Heart right ventricle (tissue), 16 donors: ENCODE measurements around the gene MUC2. TPM values are rescaled to one million over a fixed set of nuclear protein-coding genes. Genes with fewer than 3 reads are reported as not detected.
A peak's percentile ranks its signal among the peaks of the same experiment; 100 is the strongest.

Source experiments
- ATAC-seq, 8 donors: fragments of 200-7000 bp; cut with Tn5 transposase; one replicate each; pipeline ENCODE4 v1.9.1; 2020; ENCODE audit warnings: mild to moderate bottlenecking in 8 of 8, moderate library complexity in 8 of 8, moderate number of reproducible peaks in 1 of 8
- DNase-seq, 2 donors: peaks; one replicate each; pipeline ENCODE4 v3.0.0-alpha.2; 2020
- H3K27ac ChIP-seq, 10 donors: fragments of 200-600 bp; sonication (generic) in 2 of 10; one replicate each; pipeline versions ENCODE4 v1.5.0 to v1.8.0; 2020 to 2022; ENCODE audit warnings: mild to moderate bottlenecking in 3 of 10
- H3K27me3 ChIP-seq, 7 donors: fragments of 200-600 bp; one replicate each; pipeline ENCODE4 v1.8.0; 2021 to 2022; ENCODE audit warnings: mild to moderate bottlenecking in 2 of 7
- H3K36me3 ChIP-seq, 9 donors: fragments of 200-600 bp; sonication (generic) in 1 of 9; one replicate each; pipeline versions ENCODE4 v1.5.0 to v1.8.0; 2020 to 2022; ENCODE audit warnings: mild to moderate bottlenecking in 2 of 9
- H3K4me1 ChIP-seq, 9 donors: fragments of 200-600 bp; sonication (generic) in 1 of 9; one replicate each; pipeline versions ENCODE4 v1.5.0 to v1.8.0; 2020 to 2022; ENCODE audit warnings: mild to moderate bottlenecking in 4 of 9
- H3K4me3 ChIP-seq, 10 donors: fragments of 200-600 bp; sonication (generic) in 2 of 10; one replicate each; pipeline versions ENCODE4 v1.5.0 to v1.8.0; 2020 to 2022; ENCODE audit warnings: mild to moderate bottlenecking in 7 of 10, moderate library complexity in 2 of 10
- H3K9me3 ChIP-seq, 11 donors: fragments of 200-600 bp in 10 of 11; sonication (generic) in 2 of 11; one replicate each; pipeline versions ENCODE4 v1.5.0 to v1.8.0; 2013 to 2022; ENCODE audit warnings: mild to moderate bottlenecking in 2 of 11, control low read depth in 1 of 11, moderate library complexity in 1 of 11
- CTCF ChIP-seq, 9 donors: fragments of 200-600 bp; sonication (generic) in 2 of 9; IDR thresholded peaks; one replicate each; pipeline versions ENCODE4 v1.5.0 to v1.8.0; 2021 to 2022; ENCODE audit warnings: antibody characterized with exemption in 9 of 9, mild to moderate bottlenecking in 5 of 9, moderate library complexity in 1 of 9
- WGBS, 2 donors: extraction: QIAGEN DNeasy Blood & Tissue Kit; methylation state at CpG; one replicate each; pipeline ENCODE4 v1.1.7; 2013; ENCODE audit warnings: inconsistent platforms in 1 of 2; 5-methylcytosine and 5-hydroxymethylcytosine counted together
- intact Hi-C, 10 donors: fragments of 100-400 bp; cut with DNase I; formaldehyde crosslinking; loops; one replicate each; pipeline versions ENCODE4 v1.11.1 to v1.14.2; 2022
- polyA plus RNA-seq, 2 donors: library from polyadenylated mRNA; stranded (reverse); fragments of 200-250 nt; gene quantifications; one replicate each; pipeline ENCODE4 v1.2.3, GENCODE V29; 2013
- total RNA-seq, 10 donors: library from RNA; stranded (reverse); fragmentation: NEBNext Ultra II Directional in 3 of 10; extraction: Animal tissue kit (Norgen Biotek cat#: 25700) in 3 of 10; gene quantifications; one replicate each; pipeline versions ENCODE4 v1.2.1 to v1.2.4, GENCODE V29; 2021 to 2023
- donor health status: Arrhythmogenic right ventricular cardiomyopathy.
- donor health status: ischemic (EF 13 %, LVEDD 7.1; RV severe dilation, severe dysfunction).
- donor health status: healthy with polysubstance abuse.
- donor health status: DM: no; HTN: yes; CAD: no.
- donor health status: DM: no; HTN: no; CAD: no.
- donor health status: ischemic (EF 25% LVEDD 6.9; RV normal size, moderate dysfunction).
- donor health status: ischemic (EF 25% LVEDD 5.7; RV mildly dilated, moderate dysfunction).
- donor health status: healthy.
- donor health status: DM: yes; HTN: yes; CAD: no.
- donor health status: Ischemic cardiomyopathy.
- donor health status: ischemic (EF 35%, LVEDD 5.7; RV mildly dilated, moderate dysfunction).
- donor health status: nonischemic (EF 11% LVEDD 7.7; RV severe dilation, severe dysfunction).
- donor health status: DM: yes; HTN: yes; CAD: no.
- donor health status: PGD.
- donor health status: ischemic (EF 29% LVEDD 5.4; RV normal size, mild dysfunction).
- donor health status: nonischemic (EF 23%, LVEDD 6.1; RV moderate dilation, normal function).

The MUC2 gene
- total and polyA plus RNA-seq, 12 donors, result 0.03 TPM; not detected in 11

DNA sequence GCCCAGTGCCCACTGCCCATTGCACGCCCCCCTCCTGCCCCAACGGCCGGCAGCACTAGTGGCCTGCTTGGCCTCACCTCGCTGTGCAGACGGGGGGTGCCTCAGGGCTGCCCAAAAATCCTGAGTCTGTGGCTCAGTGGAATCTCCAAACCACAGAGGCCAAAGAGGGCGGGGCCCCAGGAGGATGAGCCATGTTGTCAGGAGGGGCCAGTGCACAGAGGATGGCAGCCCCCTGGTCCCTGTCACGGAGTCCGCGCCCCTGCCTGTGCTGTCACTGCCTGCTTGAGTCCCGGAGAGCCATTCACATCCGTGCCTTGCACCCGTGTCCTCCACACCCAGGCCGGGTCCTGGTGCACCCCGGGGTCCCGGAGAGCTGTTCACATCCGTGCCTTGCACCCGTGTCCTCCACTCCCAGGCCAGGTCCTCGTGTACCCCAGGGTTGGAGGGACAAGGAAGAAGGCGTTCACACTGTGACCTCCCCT is 46.7 kb downstream of the MUC2 start:
- no peak for DNase-seq
- Histone ChIP-seq H3K4me1 (no peaks in the 10 kb centered on the region), H3K4me3 (no peak overlapping the region), H3K36me3 (no peaks in the 10 kb centered on the region), H3K9me3 (no peaks in the 10 kb centered on the region), H3K27me3 (peaks cover 0 to 30% (median 18%) of the 10 kb centered on the region in 7 donors), H3K27ac (no peak overlapping the region)
- intact Hi-C loops, result no loop called here
- WGBS, 2 donors, result 87 to 89% methylated on average over 19 of the region's 19 CpGs
- ATAC-seq, result peak in 2 of 8 donors; percentile 14 to 15
- no peak for TF ChIP-seq CTCF (IDR thresholded peaks at IDR 0.05)

DNA sequence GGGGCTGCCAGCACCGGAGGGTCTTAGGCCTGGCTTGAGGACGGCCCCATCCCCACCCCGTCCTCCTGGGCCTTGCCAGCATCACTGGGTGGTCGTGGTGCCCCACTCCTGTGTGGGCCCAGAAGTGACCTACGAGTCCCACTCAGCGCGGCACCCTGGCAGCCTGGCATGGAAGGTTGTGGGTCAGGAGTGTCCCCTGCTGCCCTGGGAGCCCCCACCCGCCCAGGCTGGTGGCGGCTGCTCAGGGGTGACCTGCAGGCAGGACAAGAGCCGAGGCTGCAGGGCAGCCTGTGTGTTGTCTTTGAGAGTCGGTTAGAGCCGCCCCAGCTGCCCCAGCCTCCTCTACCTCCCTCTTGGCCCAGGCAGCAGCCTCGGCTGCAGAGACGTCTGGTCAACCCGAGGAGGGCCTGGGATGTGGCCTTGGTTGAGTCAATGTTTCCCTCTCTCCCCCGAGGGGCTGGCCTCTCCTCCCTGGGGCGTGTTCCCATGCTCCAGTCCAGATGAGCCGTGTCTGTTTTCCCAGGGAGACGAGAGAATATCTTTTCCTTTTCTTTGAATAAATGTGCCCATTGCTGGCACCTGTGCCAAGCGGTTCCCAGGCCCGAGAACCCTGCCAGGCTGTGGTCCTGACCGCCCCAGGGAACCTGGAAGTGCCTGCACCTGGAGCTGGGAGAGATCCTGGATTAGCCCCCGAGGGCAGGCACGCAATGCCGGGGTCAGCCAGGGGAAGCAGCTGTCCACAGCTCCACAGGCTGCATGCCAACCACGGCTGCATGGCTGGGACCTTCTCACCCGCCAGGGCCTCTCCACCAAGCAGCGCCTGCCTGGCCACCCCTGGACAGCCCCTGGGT is 47.4 kb downstream of the MUC2 start:
- DNase-seq, result no peak
- Histone ChIP-seq H3K4me3 (no peak overlapping the region), H3K27ac (no peak overlapping the region), H3K27me3 (peaks cover 0 to 34% (median 18%) of the 10 kb centered on the region in 7 donors), H3K9me3 (no peaks in the 10 kb centered on the region), H3K4me1 (no peaks in the 10 kb centered on the region), H3K36me3 (no peaks in the 10 kb centered on the region)
- ATAC-seq, result no peak
- intact Hi-C loops, result no loop called here
- WGBS, 2 donors, result 62 to 68% methylated on average over 28 of the region's 28 CpGs
- TF ChIP-seq CTCF (IDR thresholded peaks at IDR 0.05), result no peak

GRCh38 chr11:1122664-1123002 is 48.0 kb downstream of the MUC2 start:
- ATAC-seq (no peak), DNase-seq (no peak)
- Histone ChIP-seq H3K27me3 (peaks cover 0 to 40% (median 18%) of the 10 kb centered on the region in 7 donors), H3K4me3 (no peak overlapping the region), H3K27ac (no peak overlapping the region), H3K4me1 (no peaks in the 10 kb centered on the region), H3K36me3 (no peaks in the 10 kb centered on the region), H3K9me3 (no peaks in the 10 kb centered on the region)
- intact Hi-C loops, result no loop called here
- no peak for TF ChIP-seq CTCF (IDR thresholded peaks at IDR 0.05)
- 82 to 86% methylated on average over 7 of the region's 7 CpGs for WGBS, 2 donors

DNA sequence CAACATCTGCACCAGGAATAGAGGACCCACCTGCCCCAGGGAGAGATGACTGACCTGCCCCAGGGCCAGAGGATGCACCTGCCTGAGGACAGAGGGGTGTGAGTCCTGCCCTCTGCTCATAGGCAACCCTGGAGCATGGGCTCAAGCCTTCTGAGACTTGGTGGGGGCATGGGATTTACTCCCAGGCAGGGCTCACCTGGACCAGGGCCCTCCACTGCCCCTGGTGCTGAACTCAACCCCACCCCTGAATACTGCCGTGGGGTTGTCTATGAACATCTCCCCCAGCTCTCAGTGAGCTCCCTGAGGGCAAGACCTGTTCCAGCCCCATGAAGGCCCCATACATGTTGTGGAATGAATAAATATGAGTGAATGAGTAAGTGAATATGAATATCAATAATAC is 49.3 kb downstream of the MUC2 start:
- Histone ChIP-seq H3K27me3 (peaks cover 0 to 49% (median 18%) of the 10 kb centered on the region in 7 donors), H3K4me3 (no peak overlapping the region), H3K9me3 (no peaks in the 10 kb centered on the region), H3K36me3 (no peaks in the 10 kb centered on the region), H3K4me1 (no peaks in the 10 kb centered on the region), H3K27ac (no peak overlapping the region)
- intact Hi-C loops, result no loop called here
- 86 to 91% methylated on average over 1 of the region's 1 CpG for WGBS, 2 donors
- ATAC-seq (no peak), DNase-seq (no peak)
- TF ChIP-seq CTCF (IDR thresholded peaks at IDR 0.05), result no peak

Other genes starting within 250 kb of the MUC2 start
- 10 to 100 TPM; 11.4 to 23.0 (median 17.0) TPM for gene CRACR2B, start 247.0 kb upstream of the MUC2 start, total RNA-seq
- 10 to 100 TPM; 11.5 to 72.3 TPM for gene CRACR2B, start 247.0 kb upstream of the MUC2 start, polyA plus RNA-seq
- gene CD151, start 241.9 kb upstream of the MUC2 start, total RNA-seq, result 100 to 1,000 TPM; 286 to 668 (median 466) TPM
- 100 to 1,000 TPM; 444 to 684 TPM for gene CD151, start 241.9 kb upstream of the MUC2 start, polyA plus RNA-seq
- 100 to 1,000 TPM; 194 to 279 (median 234) TPM for gene POLR2L, start 232.3 kb upstream of the MUC2 start, total RNA-seq
- 100 to 1,000 TPM; 148 to 279 TPM for gene POLR2L, start 232.3 kb upstream of the MUC2 start, polyA plus RNA-seq
- 10 to 100 TPM; 22.2 to 46.4 (median 26.9) TPM for gene TSPAN4, start 232.0 kb upstream of the MUC2 start, total RNA-seq
- 10 to 100 TPM; 44.4 to 66.5 TPM for gene TSPAN4, start 232.0 kb upstream of the MUC2 start, polyA plus RNA-seq
- gene CHID1, start 164.1 kb upstream of the MUC2 start, total RNA-seq, result 10 to 100 TPM; 47.9 to 75.2 (median 62.4) TPM
- 10 to 100 TPM; 40.1 to 53.5 TPM for gene CHID1, start 164.1 kb upstream of the MUC2 start, polyA plus RNA-seq
- 10 to 100 TPM; 28.9 to 58.4 (median 38.8) TPM for gene AP2A2, start 149.0 kb upstream of the MUC2 start, total RNA-seq
- 10 to 100 TPM; 24.3 to 27.9 TPM for gene AP2A2, start 149.0 kb upstream of the MUC2 start, polyA plus RNA-seq
- gene MUC6, start 38.2 kb upstream of the MUC2 start, total RNA-seq, result not detected
- gene MUC6, start 38.2 kb upstream of the MUC2 start, polyA plus RNA-seq, result under 1 TPM; 0.01 to 0.07 TPM
- not detected for gene MUC5AC, start 83.1 kb downstream of the MUC2 start, total RNA-seq
- gene MUC5AC, start 83.1 kb downstream of the MUC2 start, polyA plus RNA-seq, result not detected
- gene MUC5B, start 148.2 kb downstream of the MUC2 start, total RNA-seq, result not detected
- not detected for gene MUC5B, start 148.2 kb downstream of the MUC2 start, polyA plus RNA-seq
- gene TOLLIP, start 234.8 kb downstream of the MUC2 start, total RNA-seq, result 10 to 100 TPM; 34.3 to 53.6 (median 45.2) TPM
- 10 to 100 TPM; 19.0 to 32.5 TPM for gene TOLLIP, start 234.8 kb downstream of the MUC2 start, polyA plus RNA-seq